Peyer's patch (tissue), 4 donors: ENCODE data around the gene CCL26. TPM values are rescaled to one million over a fixed set of nuclear protein-coding genes. Genes with fewer than 3 reads are reported as not detected.
"Not testable (repeated sequence)": the region's sequence is repeated elsewhere in the genome, so short reads cannot be mapped to it uniquely, and the experiment has no call there.

Source experiments
- DNase-seq, 3 donors: peaks; one replicate each; pipeline ENCODE4 v3.0.0-alpha.2; 2017 to 2019
- H3K27ac ChIP-seq, 4 donors: fragments of 200-600 bp; sonication (generic); one replicate each; pipeline ENCODE4 v1.5.1; 2016 to 2019
- H3K27me3 ChIP-seq, 2 donors: fragments of 200-600 bp; sonication (generic); one replicate each; pipeline ENCODE4 v1.5.1; 2019
- H3K36me3 ChIP-seq, 3 donors: fragments of 200-600 bp; sonication (generic); one replicate each; pipeline ENCODE4 v1.5.1; 2016 to 2019
- H3K4me1 ChIP-seq, 4 donors: fragments of 200-600 bp; sonication (generic); one replicate each; pipeline ENCODE4 v1.5.1; 2016 to 2019
- H3K4me3 ChIP-seq, 4 donors: fragments of 200-600 bp; sonication (generic); 1 replicate in 3 of 4; 2 replicates in 1 of 4; pipeline ENCODE4 v1.5.1; 2016 to 2019; ENCODE audit warnings: mild to moderate bottlenecking in 1 of 4
- H3K9me3 ChIP-seq, 4 donors: fragments of 200-600 bp; sonication (generic); one replicate each; pipeline ENCODE4 v1.5.1; 2016 to 2019; ENCODE audit warnings: mild to moderate bottlenecking in 1 of 4
- POLR2A ChIP-seq, 2 donors: fragments of 450-650 bp; IDR thresholded peaks; one replicate each; pipeline ENCODE4 v1.5.1; 2017; ENCODE audit warnings: antibody characterized with exemption in 2 of 2, mild to moderate bottlenecking in 2 of 2, moderate library complexity in 2 of 2
- total RNA-seq, 4 donors: library from RNA; depleted of rRNA; stranded (reverse); fragments of >200 nt; gene quantifications; one replicate each; pipeline ENCODE4 v1.1.0, GENCODE V29; 2016
- TF ChIP-seq, protein P1 (sequence below), 6 experiments: fragments of 450-650 bp in 4 of 6; fragments of 200-600 bp in 2 of 6; sonication (generic) in 1 of 6; IDR thresholded peaks; one replicate each; pipeline ENCODE4 v1.5.1; 2017 to 2019; ENCODE audit warnings: antibody characterized with exemption in 6 of 6, mild to moderate bottlenecking in 3 of 6, moderate library complexity in 1 of 6

CCL26 gene
- total RNA-seq, 4 donors from 2014 or later: not detected

DNA sequence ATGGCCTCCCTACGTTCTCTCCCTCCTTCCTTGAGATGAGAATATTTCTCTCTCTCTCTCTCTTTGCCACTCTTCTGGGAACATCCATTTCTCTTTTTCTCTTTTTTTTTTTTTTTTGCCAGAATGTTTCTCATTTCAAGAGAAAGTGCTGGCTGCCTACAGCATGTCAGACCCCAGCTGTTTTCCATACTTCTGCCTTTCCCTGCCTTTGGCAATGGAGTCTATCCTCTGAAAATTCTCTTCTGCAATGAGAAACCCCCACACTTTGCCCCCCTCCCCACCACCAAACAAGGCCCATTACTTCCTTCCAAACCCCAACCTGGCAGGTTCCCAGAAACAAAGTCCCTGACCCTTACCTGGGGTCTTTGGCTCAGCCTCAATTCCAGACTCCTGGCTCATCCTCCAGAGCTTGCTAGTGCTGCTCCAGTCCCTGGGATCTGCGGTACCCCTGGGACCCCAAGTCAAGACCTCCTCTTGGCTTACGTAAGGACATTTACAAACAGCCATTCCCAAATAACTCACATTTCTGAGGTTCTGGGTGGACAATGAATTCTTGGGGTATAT is 17.4 kb upstream of the CCL26 start:
- Histone ChIP-seq H3K4me1 (peaks cover 0 to 9% (median 0%) of the 10 kb centered on the region in 4 donors), H3K27ac (no peak overlapping the region), H3K9me3 (no peaks in the 10 kb centered on the region), H3K4me3 (no peak overlapping the region), H3K27me3 (no peaks in the 10 kb centered on the region), H3K36me3 (no peaks in the 10 kb centered on the region)
- no peak for DNase-seq
- no peak for TF ChIP-seq POLR2A (IDR thresholded peaks at IDR 0.05)
- TF ChIP-seq, protein P1, sequence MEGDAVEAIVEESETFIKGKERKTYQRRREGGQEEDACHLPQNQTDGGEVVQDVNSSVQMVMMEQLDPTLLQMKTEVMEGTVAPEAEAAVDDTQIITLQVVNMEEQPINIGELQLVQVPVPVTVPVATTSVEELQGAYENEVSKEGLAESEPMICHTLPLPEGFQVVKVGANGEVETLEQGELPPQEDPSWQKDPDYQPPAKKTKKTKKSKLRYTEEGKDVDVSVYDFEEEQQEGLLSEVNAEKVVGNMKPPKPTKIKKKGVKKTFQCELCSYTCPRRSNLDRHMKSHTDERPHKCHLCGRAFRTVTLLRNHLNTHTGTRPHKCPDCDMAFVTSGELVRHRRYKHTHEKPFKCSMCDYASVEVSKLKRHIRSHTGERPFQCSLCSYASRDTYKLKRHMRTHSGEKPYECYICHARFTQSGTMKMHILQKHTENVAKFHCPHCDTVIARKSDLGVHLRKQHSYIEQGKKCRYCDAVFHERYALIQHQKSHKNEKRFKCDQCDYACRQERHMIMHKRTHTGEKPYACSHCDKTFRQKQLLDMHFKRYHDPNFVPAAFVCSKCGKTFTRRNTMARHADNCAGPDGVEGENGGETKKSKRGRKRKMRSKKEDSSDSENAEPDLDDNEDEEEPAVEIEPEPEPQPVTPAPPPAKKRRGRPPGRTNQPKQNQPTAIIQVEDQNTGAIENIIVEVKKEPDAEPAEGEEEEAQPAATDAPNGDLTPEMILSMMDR (IDR thresholded peaks at IDR 0.05): no peak

DNA sequence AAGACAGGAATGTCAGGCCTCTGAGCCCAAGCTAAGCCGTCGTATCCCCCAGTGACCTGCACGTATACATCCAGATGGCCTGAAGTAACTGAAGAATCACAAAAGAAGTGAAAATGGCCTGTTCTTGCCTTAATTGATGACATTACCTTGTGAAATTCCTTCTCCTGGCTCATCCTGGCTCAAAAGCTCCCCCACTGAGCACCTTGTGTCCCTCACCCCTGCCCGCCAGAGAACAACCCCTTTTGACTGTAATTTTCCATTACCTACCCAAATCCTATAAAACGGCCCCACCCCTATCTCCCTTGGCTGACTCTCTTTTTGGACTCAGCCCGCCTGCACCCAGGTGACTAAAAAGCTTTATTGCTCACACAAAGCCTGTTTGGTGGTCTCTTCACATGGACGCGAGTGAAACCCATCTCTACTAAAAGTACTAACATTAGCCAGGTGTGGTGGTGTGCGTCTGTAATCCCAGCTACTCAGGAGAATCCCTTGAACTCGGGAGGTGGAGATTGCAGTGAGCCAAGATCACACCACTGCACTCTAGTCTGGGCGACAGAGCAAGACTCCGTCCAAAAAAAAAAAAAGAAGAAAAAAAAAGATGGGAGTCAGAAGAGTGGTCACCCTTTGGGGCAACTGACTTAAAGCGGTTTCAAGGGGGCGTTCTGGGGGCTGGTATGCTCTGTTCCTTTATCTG is 16.3 kb upstream of the CCL26 start:
- H3K36me3 ChIP-seq, H3K4me3 ChIP-seq, DNase-seq, H3K27me3 ChIP-seq, H3K4me1 ChIP-seq, H3K27ac ChIP-seq, H3K9me3 ChIP-seq: not testable (repeated sequence)

DNA sequence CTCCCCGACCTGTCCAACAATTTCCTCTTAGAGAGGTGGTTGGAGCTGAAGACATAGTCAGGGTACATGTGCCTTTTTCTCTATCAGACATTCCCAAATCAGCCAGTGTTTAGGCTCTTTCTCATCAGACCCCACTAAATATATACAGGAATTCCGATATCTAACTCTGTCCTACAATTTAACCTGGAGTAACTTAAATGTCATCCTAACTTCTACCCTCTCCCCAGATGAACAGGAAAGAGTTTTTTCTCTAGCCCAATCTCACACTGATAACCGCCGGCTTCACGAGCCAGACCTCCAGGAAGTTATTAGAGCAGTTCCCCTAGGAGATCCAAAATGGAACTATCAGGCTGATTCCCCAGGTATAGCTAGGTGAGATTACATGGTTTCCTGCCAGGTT is 11.0 kb upstream of the CCL26 start:
- not testable (repeated sequence) for H3K9me3 ChIP-seq, H3K4me1 ChIP-seq, H3K27me3 ChIP-seq, H3K4me3 ChIP-seq, DNase-seq, H3K27ac ChIP-seq, H3K36me3 ChIP-seq

DNA sequence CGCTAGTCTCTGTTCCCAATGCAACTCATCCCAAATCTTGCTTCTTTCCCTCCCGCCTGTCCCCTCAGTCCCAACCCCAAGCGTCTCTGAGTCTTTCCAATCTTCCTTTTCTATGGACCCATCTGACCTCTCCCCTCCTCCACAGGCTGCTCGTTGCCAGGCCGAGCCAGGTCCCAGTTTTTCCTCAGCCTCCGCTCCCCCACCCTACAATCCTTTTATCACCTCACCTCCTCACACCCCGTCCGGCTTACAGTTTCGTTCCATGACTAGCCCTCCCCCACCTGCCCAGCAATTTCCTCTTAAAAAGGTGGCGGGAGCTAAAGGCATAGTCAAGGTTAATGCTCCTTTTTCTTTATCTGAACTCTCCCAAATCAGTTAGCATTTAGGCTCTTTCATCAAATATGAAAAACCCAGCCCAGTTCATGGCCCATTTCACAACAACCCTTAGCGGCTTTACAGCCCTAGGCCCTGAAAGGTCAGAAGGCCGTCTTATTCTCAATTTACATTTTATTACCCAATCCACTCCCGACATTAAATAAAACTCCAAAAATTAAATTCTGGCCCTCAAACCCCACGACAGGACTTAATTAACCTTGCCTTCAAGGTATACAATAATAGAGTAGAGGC is 8.7 kb upstream of the CCL26 start:
- not testable (repeated sequence) for H3K4me1 ChIP-seq, H3K36me3 ChIP-seq, H3K4me3 ChIP-seq, H3K27me3 ChIP-seq, DNase-seq, H3K27ac ChIP-seq, H3K9me3 ChIP-seq

DNA sequence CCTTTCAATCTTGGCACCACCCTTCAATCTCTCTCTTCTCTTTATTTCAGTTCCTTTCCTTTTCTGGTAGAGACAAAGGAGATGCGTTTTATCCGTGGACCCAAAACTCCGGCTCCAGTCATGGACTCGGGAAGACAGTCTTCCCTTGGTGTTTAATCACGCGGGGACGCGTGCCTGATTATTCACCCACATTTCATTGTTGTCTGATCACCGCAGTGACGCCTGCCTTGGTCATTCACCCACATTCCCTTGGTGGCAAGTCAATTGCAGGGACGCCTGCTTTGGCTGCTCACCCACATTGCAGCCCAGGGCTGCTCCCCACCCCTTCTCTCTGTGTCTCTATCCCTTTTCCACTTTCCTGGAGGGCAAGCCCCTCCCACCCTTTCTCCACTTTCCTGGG is 7.5 kb upstream of the CCL26 start:
- not testable (repeated sequence) for H3K4me3 ChIP-seq, H3K27ac ChIP-seq, H3K4me1 ChIP-seq, H3K27me3 ChIP-seq, H3K9me3 ChIP-seq, DNase-seq, H3K36me3 ChIP-seq

DNA sequence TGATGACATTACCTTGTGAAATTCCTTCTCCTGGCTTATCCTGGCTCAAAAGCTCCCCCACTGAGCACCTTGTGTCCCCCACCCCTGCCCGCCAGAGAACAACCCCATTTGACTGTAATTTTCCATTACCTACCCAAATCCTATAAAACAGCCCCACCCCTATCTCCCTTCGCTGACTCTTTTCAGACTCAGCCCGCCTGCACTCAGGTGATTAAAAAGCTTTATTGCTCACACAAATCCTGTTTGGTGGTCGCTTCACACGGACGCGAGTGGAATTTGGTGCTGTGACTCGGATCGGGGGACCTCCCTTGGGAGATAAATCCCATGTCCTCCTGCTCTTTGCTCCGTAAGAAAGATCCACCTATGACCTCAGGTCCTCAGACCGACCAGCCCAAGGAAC is 7.0 kb upstream of the CCL26 start:
- not testable (repeated sequence) for H3K4me1 ChIP-seq, H3K36me3 ChIP-seq, H3K27ac ChIP-seq, H3K27me3 ChIP-seq, DNase-seq, H3K9me3 ChIP-seq, H3K4me3 ChIP-seq

DNA sequence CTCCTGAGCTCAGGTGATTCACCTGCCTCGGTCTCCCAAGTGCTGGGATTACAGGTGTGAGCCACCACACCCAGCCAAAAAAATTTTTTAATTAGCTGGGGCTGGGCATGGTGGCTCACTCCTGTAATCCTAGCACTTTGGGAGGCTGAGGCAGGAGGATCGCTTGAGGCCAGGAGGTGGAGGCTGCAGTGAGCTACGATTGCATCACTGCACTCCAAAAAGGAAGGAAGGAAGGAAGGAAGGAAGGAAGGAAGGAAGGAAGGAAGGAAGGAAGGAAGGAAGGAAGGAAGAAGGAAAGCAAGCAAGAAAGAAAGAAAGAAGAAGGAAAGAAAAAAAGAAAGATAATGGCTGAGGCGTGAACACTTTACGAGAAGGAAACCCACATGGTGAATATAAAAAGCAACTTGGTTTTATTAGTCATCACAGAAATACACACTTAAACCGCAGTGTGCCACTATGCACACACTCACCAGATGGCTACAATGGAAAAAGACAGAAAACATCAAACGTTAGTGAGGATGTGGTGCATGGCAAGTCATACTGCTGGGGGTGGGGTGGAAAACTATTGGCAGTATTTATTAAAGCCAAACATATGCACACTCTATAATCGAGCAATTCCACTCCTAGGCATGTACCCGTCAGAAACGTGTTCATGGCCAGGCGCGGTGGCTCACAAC is 4.4 kb upstream of the CCL26 start:
- DNase-seq: no peak
- H3K27me3 ChIP-seq: no peaks in the 10 kb centered on the region
- H3K4me1 ChIP-seq: no peaks in the 10 kb centered on the region
- no peaks in the 10 kb centered on the region for H3K36me3 ChIP-seq
- H3K27ac ChIP-seq: no peak overlapping the region
- no peak for TF ChIP-seq POLR2A (IDR thresholded peaks at IDR 0.05)
- TF ChIP-seq, protein P1 (IDR thresholded peaks at IDR 0.05): peak in 1 of 6 experiments; percentile 21
- no peak overlapping the region for H3K4me3 ChIP-seq
- H3K9me3 ChIP-seq: no peaks in the 10 kb centered on the region

DNA sequence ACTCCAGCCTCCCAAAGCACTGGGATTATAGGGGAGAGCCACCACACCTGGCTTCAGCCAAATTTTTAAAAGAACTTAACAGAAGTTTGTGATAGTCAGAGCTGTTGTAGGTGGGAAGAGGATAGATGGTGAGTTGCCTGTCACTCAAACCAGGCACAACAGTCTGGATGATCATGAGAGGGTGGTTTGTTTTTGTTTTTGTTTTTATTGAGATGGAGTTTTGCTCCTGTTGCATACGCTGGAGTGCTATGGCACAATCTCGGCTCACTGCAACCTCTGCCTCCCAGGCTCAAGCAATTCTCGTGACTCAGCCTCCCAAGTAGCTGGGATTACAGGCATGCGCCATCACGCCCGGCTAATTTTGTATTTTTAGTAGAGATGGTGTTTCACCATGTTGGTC is 1.9 kb upstream of the CCL26 start:
- not testable (repeated sequence) for H3K4me1 ChIP-seq, DNase-seq, H3K27ac ChIP-seq, H3K36me3 ChIP-seq, H3K27me3 ChIP-seq, H3K9me3 ChIP-seq, H3K4me3 ChIP-seq
